ENCODE measurements around the gene NDUFS2. TPM values are rescaled to one million over a fixed set of nuclear protein-coding genes. Genes with fewer than 3 reads are reported as not detected.

Gene NDUFS2
- total and polyA plus RNA-seq, 2 donors (not counting 1 experiment from before 2014, with no cell fraction given) = 53.9 to 82.3 TPM

- H3K4me1 Mint-ChIP-seq = peaks cover 58% of the 10 kb centered on the region
- CTCF ChIA-PET = interaction anchor here (2.0 kb wide), 1 partner anchor 41 kb away, joined by 5 read pairs; the partner anchor contains the start of gene NDUFS2
Measured at GRCh38 chr1:161161652-161162051, 40.5 kb upstream of the NDUFS2 start.

DNA sequence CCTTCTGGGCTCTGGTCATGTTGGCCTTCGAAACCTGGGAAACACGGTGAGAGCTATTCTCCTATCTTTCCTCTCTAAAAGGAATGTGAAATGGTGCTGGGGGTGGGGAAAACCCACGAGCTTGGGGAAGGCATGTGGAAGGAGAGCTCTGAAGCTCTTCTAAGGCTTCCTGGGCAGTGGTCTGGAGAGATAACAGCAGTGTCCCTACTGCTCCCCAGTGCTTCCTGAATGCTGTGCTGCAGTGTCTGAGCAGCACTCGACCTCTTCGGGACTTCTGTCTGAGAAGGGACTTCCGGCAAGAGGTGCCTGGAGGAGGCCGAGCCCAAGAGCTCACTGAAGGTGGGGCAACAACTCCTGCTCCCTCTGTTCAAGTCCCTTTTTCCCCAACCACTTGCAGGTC, 40.1 kb upstream of the NDUFS2 start:
- no peak overlapping the region for H3K4me2 ChIP-seq (replicated peaks; ENCODE audit: low read depth, low read length, poor library complexity, severe bottlenecking)
- H3K4me1 ChIP-seq (ENCODE audit: control insufficient read depth in 2 of 2, insufficient read depth in 2 of 2, low read length in 2 of 2) = peaks cover 31 to 43% of the 10 kb centered on the region in 2 donors
- CTCF ChIA-PET = interaction anchor here (0.8 to 2.0 kb wide), 2 partner anchors 40 to 64 kb away, joined by 3 to 5 read pairs; partner anchors contain the start of genes NDUFS2 and TOMM40L
- H4K20me1 ChIP-seq (ENCODE audit: control insufficient read depth, insufficient read depth, low read length, poor library complexity, severe bottlenecking) = no peaks in the 10 kb centered on the region
- H3K4me3 ChIP-seq (ENCODE audit: control extremely low read depth in 1 of 5, extremely low read depth in 1 of 5, insufficient read depth in 1 of 5, low read depth in 2 of 5, low read length in 4 of 5) = no peak overlapping the region
- H2AFZ ChIP-seq (ENCODE audit: insufficient read depth, low read depth, low read length, poor library complexity, severe bottlenecking) = no peak overlapping the region
- no peak for DNase-seq
- Mint-ChIP-seq H3K27ac (peak overlapping the region; percentile 48), H3K4me1 (peaks cover 62% of the 10 kb centered on the region), H3K9me3 (ENCODE audit: insufficient read depth) (no peaks in the 10 kb centered on the region), H3K27me3 (no peaks in the 10 kb centered on the region), H3K4me3 (peak overlapping the region; percentile 46)
- H3K36me3 ChIP-seq (replicated peaks in 1 of 2; ENCODE audit: control extremely low read depth in 1 of 2, control insufficient read depth in 1 of 2, extremely low read depth in 1 of 2, insufficient read depth in 2 of 2, low read length in 1 of 2) = peaks cover 0 to 39% of the 10 kb centered on the region in 2 experiments
- intact Hi-C loops (cut with micrococcal nuclease) = no loop called here
- H3K9ac ChIP-seq (ENCODE audit: low read length) = no peak overlapping the region
- H3K79me2 ChIP-seq (ENCODE audit: control insufficient read depth, insufficient read depth, low read length) = peaks cover 32% of the 10 kb centered on the region
- H3K9me3 ChIP-seq (ENCODE audit: control extremely low read depth in 1 of 3, control insufficient read depth in 2 of 3, insufficient read depth in 1 of 3, low read length in 2 of 3) = peaks cover 0 to 3% (median 0%) of the 10 kb centered on the region in 3 donors
- TF ChIP-seq CTCF (IDR thresholded peaks at IDR 0.05) (no peak), EZH2 (IDR thresholded peaks at IDR 0.05; ENCODE audit: borderline replicate concordance, insufficient read depth, low read depth, low read length, poor library complexity, severe bottlenecking) (no peak)
- H3K27me3 ChIP-seq (replicated peaks in 1 of 4; ENCODE audit: control extremely low read depth in 1 of 4, control insufficient read depth in 3 of 4, insufficient read depth in 4 of 4, low read length in 3 of 4) = no peaks in the 10 kb centered on the region
- no peak overlapping the region for H3K27ac ChIP-seq (ENCODE audit: low read length in 2 of 2)
- no peak for ATAC-seq (ENCODE audit: low read depth)
- 87% methylated on average over 5 of the region's 7 CpGs for WGBS (ENCODE audit: insufficient coverage)
- POLR2A ChIA-PET = no interaction called here

More at GRCh38 chr1:161161652-161162051, 40.5 kb upstream of the NDUFS2 start:
- Mint-ChIP-seq H3K27ac (peak overlapping the region; percentile 48), H3K4me3 (peak overlapping the region; percentile 46), H3K27me3 (no peaks in the 10 kb centered on the region), H3K9me3 (ENCODE audit: insufficient read depth) (no peaks in the 10 kb centered on the region)
- H3K27ac ChIP-seq (ENCODE audit: low read length in 2 of 2) = no peak overlapping the region
- peaks cover 28% of the 10 kb centered on the region for H3K79me2 ChIP-seq (ENCODE audit: control insufficient read depth, insufficient read depth, low read length)
- H3K9me3 ChIP-seq (ENCODE audit: control extremely low read depth in 1 of 3, control insufficient read depth in 2 of 3, insufficient read depth in 1 of 3, low read length in 2 of 3) = peaks cover 0 to 3% (median 0%) of the 10 kb centered on the region in 3 donors
- 98% methylated on average over 4 of the region's 5 CpGs for WGBS (ENCODE audit: insufficient coverage)
- intact Hi-C loops (cut with micrococcal nuclease) = no loop called here
- peaks cover 27 to 39% of the 10 kb centered on the region in 2 donors for H3K4me1 ChIP-seq (ENCODE audit: control insufficient read depth in 2 of 2, insufficient read depth in 2 of 2, low read length in 2 of 2)
- TF ChIP-seq CTCF (IDR thresholded peaks at IDR 0.05) (no peak), EZH2 (IDR thresholded peaks at IDR 0.05; ENCODE audit: borderline replicate concordance, insufficient read depth, low read depth, low read length, poor library complexity, severe bottlenecking) (no peak)
- H3K9ac ChIP-seq (ENCODE audit: low read length) = no peak overlapping the region
- H3K27me3 ChIP-seq (replicated peaks in 1 of 4; ENCODE audit: control extremely low read depth in 1 of 4, control insufficient read depth in 3 of 4, insufficient read depth in 4 of 4, low read length in 3 of 4) = no peaks in the 10 kb centered on the region
- POLR2A ChIA-PET = no interaction called here
- no peak overlapping the region for H3K4me2 ChIP-seq (replicated peaks; ENCODE audit: low read depth, low read length, poor library complexity, severe bottlenecking)
- ATAC-seq (ENCODE audit: low read depth) (no peak), DNase-seq (no peak)
- peaks cover 0 to 42% of the 10 kb centered on the region in 2 experiments for H3K36me3 ChIP-seq (replicated peaks in 1 of 2; ENCODE audit: control extremely low read depth in 1 of 2, control insufficient read depth in 1 of 2, extremely low read depth in 1 of 2, insufficient read depth in 2 of 2, low read length in 1 of 2)
- H3K4me3 ChIP-seq (ENCODE audit: control extremely low read depth in 1 of 5, extremely low read depth in 1 of 5, insufficient read depth in 1 of 5, low read depth in 2 of 5, low read length in 4 of 5) = no peak overlapping the region
- H4K20me1 ChIP-seq (ENCODE audit: control insufficient read depth, insufficient read depth, low read length, poor library complexity, severe bottlenecking) = no peaks in the 10 kb centered on the region
- no peak overlapping the region for H2AFZ ChIP-seq (ENCODE audit: insufficient read depth, low read depth, low read length, poor library complexity, severe bottlenecking)

All from B cell (primary cell).